Stomach (tissue), 4 donors: ENCODE results near the gene NFKBIZ.

Experiments used
- POLR2A ChIP-seq, 4 donors: fragments of 450-650 bp; IDR thresholded peaks; one replicate each; pipeline ENCODE4 v1.6.1; 2016; ENCODE audit warnings: antibody characterized with exemption in 4 of 4, control low read depth in 2 of 4, mild to moderate bottlenecking in 1 of 4, moderate library complexity in 1 of 4
- TF ChIP-seq, protein P1 (sequence below), 7 experiments: fragments of 450-650 bp in 4 of 7; fragments of 200-600 bp in 3 of 7; sonication (generic) in 3 of 7; IDR thresholded peaks; one replicate each; pipeline ENCODE4 v1.5.1; 2016 to 2019; ENCODE audit warnings: antibody characterized with exemption in 7 of 7, control low read depth in 2 of 7, mild to moderate bottlenecking in 1 of 7

DNA sequence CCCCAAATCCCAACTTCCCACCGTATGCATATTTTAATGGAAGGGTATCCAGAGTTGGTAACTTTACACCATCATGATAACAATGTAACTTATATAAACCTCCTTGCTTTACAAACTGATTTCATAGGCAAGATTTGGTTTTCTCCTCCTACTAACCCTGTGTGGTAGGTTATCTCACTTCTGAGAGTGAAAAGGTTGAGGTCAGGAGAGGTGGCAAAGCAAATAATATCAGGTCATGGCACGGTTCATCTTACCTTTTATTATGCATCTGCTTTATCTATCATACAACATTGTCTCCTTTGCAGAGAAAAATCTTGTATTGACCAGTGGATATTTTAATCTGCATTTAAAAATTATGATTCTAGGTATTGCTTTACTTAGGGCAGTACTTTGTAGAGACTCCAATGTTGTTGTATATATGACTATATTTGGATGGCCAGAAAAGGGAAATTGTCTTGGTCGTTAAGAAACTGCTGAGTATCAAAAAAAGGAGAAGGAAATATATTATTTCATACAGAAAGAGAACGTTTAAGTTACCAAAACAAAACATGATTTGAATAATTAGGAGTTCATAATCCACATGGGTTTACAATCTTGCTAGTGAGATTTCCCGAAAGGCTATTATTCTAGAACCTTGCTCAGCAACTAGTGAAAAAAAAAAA is 30.4 kb downstream of the NFKBIZ start:
- TF ChIP-seq, protein P1, sequence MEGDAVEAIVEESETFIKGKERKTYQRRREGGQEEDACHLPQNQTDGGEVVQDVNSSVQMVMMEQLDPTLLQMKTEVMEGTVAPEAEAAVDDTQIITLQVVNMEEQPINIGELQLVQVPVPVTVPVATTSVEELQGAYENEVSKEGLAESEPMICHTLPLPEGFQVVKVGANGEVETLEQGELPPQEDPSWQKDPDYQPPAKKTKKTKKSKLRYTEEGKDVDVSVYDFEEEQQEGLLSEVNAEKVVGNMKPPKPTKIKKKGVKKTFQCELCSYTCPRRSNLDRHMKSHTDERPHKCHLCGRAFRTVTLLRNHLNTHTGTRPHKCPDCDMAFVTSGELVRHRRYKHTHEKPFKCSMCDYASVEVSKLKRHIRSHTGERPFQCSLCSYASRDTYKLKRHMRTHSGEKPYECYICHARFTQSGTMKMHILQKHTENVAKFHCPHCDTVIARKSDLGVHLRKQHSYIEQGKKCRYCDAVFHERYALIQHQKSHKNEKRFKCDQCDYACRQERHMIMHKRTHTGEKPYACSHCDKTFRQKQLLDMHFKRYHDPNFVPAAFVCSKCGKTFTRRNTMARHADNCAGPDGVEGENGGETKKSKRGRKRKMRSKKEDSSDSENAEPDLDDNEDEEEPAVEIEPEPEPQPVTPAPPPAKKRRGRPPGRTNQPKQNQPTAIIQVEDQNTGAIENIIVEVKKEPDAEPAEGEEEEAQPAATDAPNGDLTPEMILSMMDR (IDR thresholded peaks at IDR 0.05) = no peak
- no peak for TF ChIP-seq POLR2A (IDR thresholded peaks at IDR 0.05)
